ENCODE results near the gene SNX7. TPM values are rescaled to one million over a fixed set of nuclear protein-coding genes. Genes with fewer than 3 reads are reported as not detected.

The SNX7 gene
- total RNA-seq, 1 donor from 2014 or later, result 21.1 TPM

GRCh38 chr1:98692482-98692881 is 31.0 kb downstream of the SNX7 start:
- ATAC-seq, result peak; percentile 97
- intact Hi-C loops (cut with micrococcal nuclease), result no loop called here
- no peak for DNase-seq

DNA sequence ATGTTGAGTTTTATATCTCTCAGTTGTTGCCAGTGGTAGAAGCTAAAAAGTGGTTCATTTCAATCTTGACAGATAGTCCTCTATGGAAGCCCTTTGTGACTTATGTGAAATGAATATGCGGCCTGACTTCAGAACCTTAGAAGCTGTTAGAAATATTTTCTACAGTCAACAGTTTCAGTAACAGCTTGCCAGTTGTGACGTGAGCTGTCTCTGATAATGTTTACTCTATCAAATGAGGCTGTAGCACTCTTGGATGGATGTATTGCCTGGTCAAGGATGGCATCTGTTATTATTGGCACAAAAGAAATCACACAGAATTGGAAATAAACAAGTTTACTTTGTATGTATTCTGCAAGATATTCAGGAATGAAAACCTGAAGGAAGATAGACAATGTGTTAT is 31.9 kb downstream of the SNX7 start:
- intact Hi-C loops (cut with micrococcal nuclease), result no loop called here
- ATAC-seq (peak; percentile 87), DNase-seq (no peak)

GRCh38 chr1:98696077-98696476 is 34.6 kb downstream of the SNX7 start:
- intact Hi-C loops (cut with micrococcal nuclease), result no loop called here
- ATAC-seq (no peak), DNase-seq (no peak)

DNA sequence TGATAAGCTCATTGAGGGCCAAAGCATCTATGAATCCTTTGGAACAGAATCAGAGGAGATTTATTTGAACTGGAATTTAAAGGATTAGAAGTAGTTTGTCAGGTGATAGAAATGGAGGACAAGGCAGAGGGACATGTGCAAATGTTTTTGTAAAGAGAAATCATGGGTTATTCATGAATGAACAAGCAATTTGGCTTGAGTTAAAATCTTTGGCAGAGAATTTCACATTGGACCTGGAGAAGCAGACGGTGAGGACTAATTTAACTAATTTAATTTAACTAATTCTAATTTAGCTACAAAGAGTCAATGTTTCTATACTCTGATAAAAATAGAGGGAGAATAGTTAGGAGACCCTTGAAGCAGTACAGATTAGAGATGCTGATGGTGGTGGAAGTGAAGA is 36.3 kb downstream of the SNX7 start:
- intact Hi-C loops (cut with micrococcal nuclease), result no loop called here
- no peak for ATAC-seq

GRCh38 chr1:98698625-98699024 is 37.1 kb downstream of the SNX7 start:
- intact Hi-C loops (cut with micrococcal nuclease), result no loop called here
- ATAC-seq, result no peak

More for the DNA sequence above, 36.3 kb downstream of the SNX7 start:
- DNase-seq, result no peak

DNA sequence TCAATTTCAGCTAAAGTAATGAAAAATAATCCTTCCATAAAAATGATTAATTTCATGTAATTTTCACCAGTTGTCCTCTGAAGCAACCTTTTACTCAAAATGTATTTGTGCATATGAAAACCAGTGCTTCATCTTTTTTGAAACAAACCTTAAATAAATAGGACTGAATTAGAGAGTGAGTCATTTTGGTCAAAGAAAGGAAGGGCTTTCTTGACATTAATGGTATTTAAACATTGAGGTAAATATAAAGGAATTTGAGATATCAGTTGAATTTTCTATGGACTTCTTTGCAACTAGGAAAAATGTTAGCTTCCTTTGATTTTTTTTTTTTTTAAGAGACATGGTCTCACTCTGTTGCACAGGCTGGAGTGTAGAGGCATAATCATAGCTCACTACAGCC is 38.7 kb downstream of the SNX7 start:
- intact Hi-C loops (cut with micrococcal nuclease), result no loop called here
- no peak for DNase-seq
- ATAC-seq, result no peak

More at GRCh38 chr1:98698625-98699024, 37.1 kb downstream of the SNX7 start:
- DNase-seq, result no peak

DNA sequence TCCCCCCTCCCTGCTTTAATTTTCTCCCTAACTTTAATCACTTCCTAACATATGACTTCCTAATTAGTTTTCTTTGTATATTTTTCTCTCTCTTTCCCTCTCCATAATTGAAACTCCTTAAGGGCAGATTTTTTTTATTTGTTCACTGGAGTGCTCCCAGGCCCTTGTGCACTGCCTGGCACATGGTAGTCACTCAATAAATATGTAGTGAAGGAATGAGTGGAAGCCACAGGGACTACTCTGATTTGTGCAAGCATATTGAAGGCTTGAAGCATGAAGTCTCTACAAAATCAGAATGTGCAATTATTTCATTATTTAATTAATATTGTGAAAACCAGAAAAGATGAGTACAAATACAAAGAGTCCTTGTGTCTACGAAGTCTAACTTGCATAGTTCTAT is 41.5 kb downstream of the SNX7 start:
- DNase-seq (no peak), ATAC-seq (no peak)
- intact Hi-C loops (cut with micrococcal nuclease), result no loop called here

GRCh38 chr1:98704474-98704873 is 43.0 kb downstream of the SNX7 start:
- ATAC-seq (no peak), DNase-seq (no peak)
- intact Hi-C loops (cut with micrococcal nuclease), result no loop called here

GRCh38 chr1:98704971-98705370 is 43.5 kb downstream of the SNX7 start:
- DNase-seq (no peak), ATAC-seq (no peak)
- intact Hi-C loops (cut with micrococcal nuclease), result no loop called here

- intact Hi-C loops (cut with micrococcal nuclease), result no loop called here
- no peak for ATAC-seq
- no peak for DNase-seq
Observed at GRCh38 chr1:98705591-98705990, 44.1 kb downstream of the SNX7 start.

- DNase-seq, result no peak
- intact Hi-C loops (cut with micrococcal nuclease), result no loop called here
- ATAC-seq, result no peak
Observed at GRCh38 chr1:98706173-98706843, 44.8 kb downstream of the SNX7 start.

DNA sequence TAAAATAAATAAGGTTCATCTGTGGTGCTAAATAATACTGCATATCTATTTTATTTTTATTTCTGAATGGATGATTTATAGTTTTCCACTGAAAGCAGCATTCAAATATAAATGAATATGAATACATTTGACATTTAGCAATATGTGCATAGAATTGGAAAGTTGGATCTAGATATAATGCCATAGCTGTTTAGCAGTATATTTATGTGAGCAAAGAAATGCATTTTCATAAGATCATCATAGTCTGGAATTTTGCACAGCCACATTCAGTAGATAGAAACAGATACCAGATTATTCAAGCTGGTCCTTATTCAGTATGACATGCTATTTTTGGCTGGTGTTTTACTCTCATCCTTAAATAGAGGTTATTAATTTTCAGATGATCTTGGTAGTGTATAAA is 46.0 kb downstream of the SNX7 start:
- intact Hi-C loops (cut with micrococcal nuclease), result no loop called here
- ATAC-seq (no peak), DNase-seq (no peak)

DNA sequence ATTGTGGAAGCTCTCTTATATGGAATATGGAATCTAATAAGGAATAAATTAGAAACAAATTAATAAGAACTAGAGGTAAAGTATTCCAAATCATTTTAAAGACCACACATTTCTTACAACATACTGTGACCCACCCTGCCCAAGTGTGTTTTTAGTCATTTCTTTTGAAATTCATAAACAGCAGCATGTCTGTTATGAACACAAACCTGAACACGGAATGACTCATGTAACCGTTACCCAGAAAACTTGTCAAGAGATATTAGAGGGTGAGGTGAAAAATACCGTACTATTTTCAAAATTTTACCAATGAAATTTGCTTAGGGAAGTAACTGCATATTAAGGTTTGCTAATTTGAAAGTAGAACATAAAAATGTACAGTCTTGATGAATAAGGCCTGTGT is 48.4 kb downstream of the SNX7 start:
- intact Hi-C loops (cut with micrococcal nuclease), result no loop called here
- DNase-seq, result no peak
- ATAC-seq, result no peak

- ATAC-seq (no peak), DNase-seq (no peak)
- intact Hi-C loops (cut with micrococcal nuclease), result no loop called here
Observed at GRCh38 chr1:98723574-98723973, 62.1 kb downstream of the SNX7 start.

DNA sequence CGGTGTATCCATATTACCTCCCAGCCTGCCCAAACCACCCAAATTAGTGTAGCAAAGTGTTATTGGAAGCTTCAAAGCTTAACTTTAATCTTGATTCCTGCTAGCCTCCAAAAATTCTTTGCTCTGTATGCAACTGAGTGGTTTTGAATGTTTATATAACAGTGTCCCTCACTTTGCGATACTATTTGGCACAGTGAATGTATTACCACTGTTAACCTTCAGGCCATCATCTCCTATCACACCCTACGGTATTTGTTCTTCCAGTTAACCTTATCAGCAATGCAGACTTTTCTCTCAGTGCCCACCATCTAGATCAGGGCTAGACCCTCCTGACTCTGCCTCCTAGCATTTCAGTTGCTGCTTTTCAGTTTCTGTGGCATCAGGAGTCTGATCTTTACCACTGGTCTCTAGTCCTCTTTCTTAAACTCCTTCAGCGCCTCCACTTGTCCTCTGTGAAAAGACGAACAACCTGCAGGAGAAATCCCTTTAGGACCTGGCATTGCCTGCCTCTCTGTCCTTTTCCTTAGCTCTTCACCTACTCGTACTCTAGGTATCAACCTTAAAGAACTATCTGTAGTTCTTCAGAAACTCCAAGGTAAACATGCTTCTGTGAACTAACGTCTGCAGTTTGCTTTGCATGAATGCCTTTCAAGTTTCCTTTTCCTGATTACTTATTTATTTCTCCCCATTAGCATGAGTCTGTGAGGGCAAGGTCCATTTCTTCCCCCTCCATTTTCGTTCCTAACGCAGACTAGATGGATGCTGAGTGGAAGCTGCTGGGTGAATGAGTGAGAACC is 71.7 kb downstream of the SNX7 start:
- intact Hi-C loops (cut with micrococcal nuclease), result no loop called here
- ATAC-seq, result no peak
- no peak for DNase-seq

GRCh38 chr1:98733782-98734112 is 72.2 kb downstream of the SNX7 start:
- DNase-seq (no peak), ATAC-seq (no peak)
- intact Hi-C loops (cut with micrococcal nuclease), result no loop called here

DNA sequence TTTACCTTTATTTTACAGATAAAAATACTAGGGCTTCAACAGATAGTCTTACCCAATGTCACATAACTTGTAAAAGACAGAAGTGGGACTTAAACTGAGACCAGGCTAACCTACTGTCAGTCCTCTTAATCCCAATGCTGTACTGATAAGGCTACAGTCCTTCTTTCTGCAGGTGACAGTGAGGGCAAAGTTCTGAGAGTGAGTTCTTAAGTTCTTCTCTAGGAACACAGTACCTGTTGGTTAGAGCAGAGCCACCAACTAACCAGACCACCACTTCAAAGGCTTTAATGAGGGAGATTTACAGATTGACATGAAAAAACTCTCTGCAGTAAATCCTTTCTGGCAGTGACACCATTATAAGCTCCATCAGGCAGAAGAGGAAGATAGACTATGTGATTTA is 74.2 kb downstream of the SNX7 start:
- no peak for ATAC-seq
- DNase-seq, result no peak
- intact Hi-C loops (cut with micrococcal nuclease), result no loop called here

DNA sequence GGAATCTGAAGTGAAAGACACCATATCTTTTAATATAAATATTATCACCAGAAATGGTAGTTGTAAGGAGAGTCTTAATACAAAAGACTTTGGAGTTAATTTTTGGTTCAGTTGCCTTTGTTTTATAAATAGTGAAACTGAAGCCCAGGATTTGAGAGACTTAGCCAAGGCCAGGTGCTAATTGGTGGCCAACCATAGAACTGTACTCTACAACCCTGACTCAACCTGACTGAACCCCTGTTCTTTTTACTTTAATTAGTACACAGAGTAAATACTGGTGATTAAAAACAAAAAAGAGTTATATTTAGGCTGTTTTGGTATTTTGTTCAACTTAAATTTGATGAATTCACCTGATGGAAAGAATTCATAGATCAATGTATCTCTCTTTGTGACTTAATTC is 76.3 kb downstream of the SNX7 start:
- no peak for ATAC-seq
- no peak for DNase-seq
- intact Hi-C loops (cut with micrococcal nuclease), result no loop called here

DNA sequence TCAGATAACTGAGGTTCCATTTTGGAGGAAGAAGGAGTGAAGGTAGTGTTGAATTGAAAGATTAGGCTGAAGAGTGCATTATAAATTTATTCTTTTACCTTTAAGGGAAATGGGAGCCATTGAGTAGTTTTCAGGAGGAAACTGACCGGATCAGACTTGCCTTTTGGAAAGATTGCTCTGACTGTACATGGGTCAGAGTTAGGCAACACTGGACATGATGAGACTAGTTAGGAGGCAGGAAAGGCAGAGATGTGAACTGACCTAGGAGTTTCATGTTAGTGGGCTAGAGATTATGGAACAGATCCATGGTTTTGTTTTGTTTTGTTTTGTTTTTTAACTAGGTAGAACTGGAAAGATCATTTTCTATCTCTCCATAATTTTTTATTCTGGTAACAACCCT is 78.2 kb downstream of the SNX7 start:
- intact Hi-C loops (cut with micrococcal nuclease), result no loop called here
- no peak for ATAC-seq

DNA sequence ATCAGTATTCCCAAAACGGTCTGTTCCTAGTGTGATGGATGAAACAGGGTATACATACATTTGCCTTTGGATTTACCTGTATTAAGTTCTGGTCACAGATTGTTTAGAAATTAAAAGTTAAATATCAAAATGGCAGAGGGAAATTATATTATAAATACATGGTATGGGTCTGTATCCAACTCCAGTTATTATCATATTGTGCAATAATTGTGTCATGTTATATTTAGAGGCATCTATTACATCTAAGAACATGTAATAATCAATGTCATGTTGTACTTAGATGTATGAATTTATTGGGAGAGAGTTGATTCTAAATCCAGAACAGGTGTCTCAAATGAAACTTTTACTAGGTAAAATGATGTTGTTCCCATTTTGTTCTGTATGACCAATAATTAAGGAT is 79.6 kb downstream of the SNX7 start:
- no peak for ATAC-seq
- no peak for DNase-seq
- intact Hi-C loops (cut with micrococcal nuclease), result no loop called here

More for the DNA sequence above, 78.2 kb downstream of the SNX7 start:
- no peak for DNase-seq

GRCh38 chr1:98749152-98749756 is 87.7 kb downstream of the SNX7 start:
- intact Hi-C loops (cut with micrococcal nuclease), result no loop called here
- ATAC-seq (no peak), DNase-seq (no peak)
